HG03575 (cell line): ENCODE results near the gene CSF1R.

Experiments
- ATAC-seq: cut with Tn5 transposase; IDR thresholded peaks from one replicate; pipeline ENCODE4 v1.9.1; 2021; ENCODE audit not compliant: unreplicated experiment, insufficient number of reproducible peaks, low FRiP score; ENCODE audit errors: extremely low read depth

The CSF1R gene

GRCh38 chr5:150085950-150086715 lies at the start of gene CSF1R:
TSS of gene CSF1R (minus strand) at chr5:150086554. CDS start at chr5:150086427, 127 bp downstream.
- ATAC-seq = no peak

GRCh38 chr5:150135557-150136304 lies 49.4 kb upstream of the CSF1R start:
- ATAC-seq = no peak

- ATAC-seq = no peak
Observed at GRCh38 chr5:150134198-150134588, 47.8 kb upstream of the CSF1R start.

- ATAC-seq = no peak
Observed at GRCh38 chr5:150133581-150134197, 47.3 kb upstream of the CSF1R start.

GRCh38 chr5:150132740-150133139 lies 46.4 kb upstream of the CSF1R start:
- ATAC-seq = no peak

- no peak for ATAC-seq
Observed at GRCh38 chr5:150131978-150132694, 45.8 kb upstream of the CSF1R start.

- no peak for ATAC-seq
Observed at GRCh38 chr5:150131461-150131860, 45.1 kb upstream of the CSF1R start.

GRCh38 chr5:150130493-150130922 lies 44.2 kb upstream of the CSF1R start:
- ATAC-seq = no peak

- ATAC-seq = no peak
Observed at GRCh38 chr5:150129813-150130492, 43.6 kb upstream of the CSF1R start.

GRCh38 chr5:150129454-150129812 lies 43.1 kb upstream of the CSF1R start:
- no peak for ATAC-seq

- no peak for ATAC-seq
Observed at GRCh38 chr5:150126921-150127265, 40.5 kb upstream of the CSF1R start.

GRCh38 chr5:150126199-150126920 lies 40.0 kb upstream of the CSF1R start:
- no peak for ATAC-seq

GRCh38 chr5:150125334-150125733 lies 39.0 kb upstream of the CSF1R start:
- ATAC-seq = no peak

- ATAC-seq = no peak
Observed at GRCh38 chr5:150124596-150124995, 38.2 kb upstream of the CSF1R start.

GRCh38 chr5:150124111-150124557 lies 37.8 kb upstream of the CSF1R start:
- no peak for ATAC-seq

GRCh38 chr5:150123542-150123941 lies 37.2 kb upstream of the CSF1R start:
- no peak for ATAC-seq

GRCh38 chr5:150122536-150123481 lies 36.5 kb upstream of the CSF1R start:
- ATAC-seq = no peak
